HL-60 (cell line): ENCODE data around the gene FUT4.

Experiments
- DNase-seq, 2 experiments: peaks; one replicate each; pipeline ENCODE4 v3.0.0-alpha.2; 2010 to 2020; ENCODE audit warnings: low read depth in 1 of 2, low spot score in 1 of 2
- H3K27ac ChIP-seq: fragments of 250-450 bp; sonication (Bioruptor Pico); replicated peaks from 2 replicates; pipeline ENCODE4 v1.5.1; 2020; ENCODE audit warnings: mild to moderate bottlenecking, moderate library complexity
- H3K27me3 ChIP-seq: fragments of 250-450 bp; sonication (Bioruptor Pico); 2 replicates; pipeline ENCODE4 v1.5.1; 2021; ENCODE audit warnings: mild to moderate bottlenecking, moderate library complexity; ENCODE audit not compliant: insufficient read depth, poor library complexity, severe bottlenecking
- H3K4me3 ChIP-seq: replicated peaks from 2 replicates; pipeline ENCODE4 v1.5.1; 2011; ENCODE audit warnings: mild to moderate bottlenecking, control low read depth, low read length; ENCODE audit not compliant: insufficient read depth
- GABPA ChIP-seq: IDR thresholded peaks from 2 replicates; pipeline ENCODE4 v1.6.1; 2012; ENCODE audit warnings: low read depth
- POLR2AphosphoS5 ChIP-seq: IDR thresholded peaks from 2 replicates; pipeline ENCODE4 v1.6.1; 2012; ENCODE audit warnings: low read depth
- SPI1 ChIP-seq: IDR thresholded peaks from 2 replicates; pipeline ENCODE4 v1.6.1; 2012; ENCODE audit warnings: low read depth, mild to moderate bottlenecking, borderline replicate concordance
- TF ChIP-seq, protein P1 (sequence below): IDR thresholded peaks from 2 replicates; pipeline ENCODE4 v1.6.1; 2012; ENCODE audit warnings: low read depth; ENCODE audit not compliant: insufficient replicate concordance
- TF ChIP-seq, protein P2 (sequence below): IDR thresholded peaks from one replicate; pipeline ENCODE4 v1.5.1; 2011; ENCODE audit warnings: low read length, control low read depth, inconsistent platforms; ENCODE audit not compliant: insufficient read depth

The FUT4 gene

DNA sequence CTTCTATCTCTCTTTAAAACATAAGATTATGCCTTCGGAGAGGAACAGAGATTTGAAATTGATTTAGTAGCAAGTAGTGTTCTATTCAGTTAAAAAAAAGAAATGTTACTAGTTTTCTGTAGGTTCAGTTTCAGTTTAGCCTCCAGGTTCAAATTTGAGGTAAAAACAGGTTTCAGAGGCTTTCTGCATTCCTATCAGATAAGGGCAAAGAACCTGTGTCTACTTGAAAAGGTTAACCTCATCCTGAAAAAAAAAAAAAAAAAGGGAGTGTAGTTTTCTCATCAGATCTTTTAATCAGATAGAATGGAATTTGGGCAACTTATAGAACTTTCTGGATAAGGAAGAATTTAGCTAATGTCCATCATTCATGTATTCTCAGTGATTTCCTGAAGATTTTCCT lies 19.4 kb upstream of the FUT4 start:
- TF ChIP-seq POLR2AphosphoS5 (no peak), SPI1 (no peak), GABPA (no peak)
- TF ChIP-seq, protein P1, sequence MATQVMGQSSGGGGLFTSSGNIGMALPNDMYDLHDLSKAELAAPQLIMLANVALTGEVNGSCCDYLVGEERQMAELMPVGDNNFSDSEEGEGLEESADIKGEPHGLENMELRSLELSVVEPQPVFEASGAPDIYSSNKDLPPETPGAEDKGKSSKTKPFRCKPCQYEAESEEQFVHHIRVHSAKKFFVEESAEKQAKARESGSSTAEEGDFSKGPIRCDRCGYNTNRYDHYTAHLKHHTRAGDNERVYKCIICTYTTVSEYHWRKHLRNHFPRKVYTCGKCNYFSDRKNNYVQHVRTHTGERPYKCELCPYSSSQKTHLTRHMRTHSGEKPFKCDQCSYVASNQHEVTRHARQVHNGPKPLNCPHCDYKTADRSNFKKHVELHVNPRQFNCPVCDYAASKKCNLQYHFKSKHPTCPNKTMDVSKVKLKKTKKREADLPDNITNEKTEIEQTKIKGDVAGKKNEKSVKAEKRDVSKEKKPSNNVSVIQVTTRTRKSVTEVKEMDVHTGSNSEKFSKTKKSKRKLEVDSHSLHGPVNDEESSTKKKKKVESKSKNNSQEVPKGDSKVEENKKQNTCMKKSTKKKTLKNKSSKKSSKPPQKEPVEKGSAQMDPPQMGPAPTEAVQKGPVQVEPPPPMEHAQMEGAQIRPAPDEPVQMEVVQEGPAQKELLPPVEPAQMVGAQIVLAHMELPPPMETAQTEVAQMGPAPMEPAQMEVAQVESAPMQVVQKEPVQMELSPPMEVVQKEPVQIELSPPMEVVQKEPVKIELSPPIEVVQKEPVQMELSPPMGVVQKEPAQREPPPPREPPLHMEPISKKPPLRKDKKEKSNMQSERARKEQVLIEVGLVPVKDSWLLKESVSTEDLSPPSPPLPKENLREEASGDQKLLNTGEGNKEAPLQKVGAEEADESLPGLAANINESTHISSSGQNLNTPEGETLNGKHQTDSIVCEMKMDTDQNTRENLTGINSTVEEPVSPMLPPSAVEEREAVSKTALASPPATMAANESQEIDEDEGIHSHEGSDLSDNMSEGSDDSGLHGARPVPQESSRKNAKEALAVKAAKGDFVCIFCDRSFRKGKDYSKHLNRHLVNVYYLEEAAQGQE = no peak
- TF ChIP-seq, protein P2, sequence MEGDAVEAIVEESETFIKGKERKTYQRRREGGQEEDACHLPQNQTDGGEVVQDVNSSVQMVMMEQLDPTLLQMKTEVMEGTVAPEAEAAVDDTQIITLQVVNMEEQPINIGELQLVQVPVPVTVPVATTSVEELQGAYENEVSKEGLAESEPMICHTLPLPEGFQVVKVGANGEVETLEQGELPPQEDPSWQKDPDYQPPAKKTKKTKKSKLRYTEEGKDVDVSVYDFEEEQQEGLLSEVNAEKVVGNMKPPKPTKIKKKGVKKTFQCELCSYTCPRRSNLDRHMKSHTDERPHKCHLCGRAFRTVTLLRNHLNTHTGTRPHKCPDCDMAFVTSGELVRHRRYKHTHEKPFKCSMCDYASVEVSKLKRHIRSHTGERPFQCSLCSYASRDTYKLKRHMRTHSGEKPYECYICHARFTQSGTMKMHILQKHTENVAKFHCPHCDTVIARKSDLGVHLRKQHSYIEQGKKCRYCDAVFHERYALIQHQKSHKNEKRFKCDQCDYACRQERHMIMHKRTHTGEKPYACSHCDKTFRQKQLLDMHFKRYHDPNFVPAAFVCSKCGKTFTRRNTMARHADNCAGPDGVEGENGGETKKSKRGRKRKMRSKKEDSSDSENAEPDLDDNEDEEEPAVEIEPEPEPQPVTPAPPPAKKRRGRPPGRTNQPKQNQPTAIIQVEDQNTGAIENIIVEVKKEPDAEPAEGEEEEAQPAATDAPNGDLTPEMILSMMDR = no peak
- Histone ChIP-seq H3K4me3 (no peak overlapping the region), H3K27me3 (no peaks in the 10 kb centered on the region), H3K27ac (no peak overlapping the region)
- DNase-seq = no peak

DNA sequence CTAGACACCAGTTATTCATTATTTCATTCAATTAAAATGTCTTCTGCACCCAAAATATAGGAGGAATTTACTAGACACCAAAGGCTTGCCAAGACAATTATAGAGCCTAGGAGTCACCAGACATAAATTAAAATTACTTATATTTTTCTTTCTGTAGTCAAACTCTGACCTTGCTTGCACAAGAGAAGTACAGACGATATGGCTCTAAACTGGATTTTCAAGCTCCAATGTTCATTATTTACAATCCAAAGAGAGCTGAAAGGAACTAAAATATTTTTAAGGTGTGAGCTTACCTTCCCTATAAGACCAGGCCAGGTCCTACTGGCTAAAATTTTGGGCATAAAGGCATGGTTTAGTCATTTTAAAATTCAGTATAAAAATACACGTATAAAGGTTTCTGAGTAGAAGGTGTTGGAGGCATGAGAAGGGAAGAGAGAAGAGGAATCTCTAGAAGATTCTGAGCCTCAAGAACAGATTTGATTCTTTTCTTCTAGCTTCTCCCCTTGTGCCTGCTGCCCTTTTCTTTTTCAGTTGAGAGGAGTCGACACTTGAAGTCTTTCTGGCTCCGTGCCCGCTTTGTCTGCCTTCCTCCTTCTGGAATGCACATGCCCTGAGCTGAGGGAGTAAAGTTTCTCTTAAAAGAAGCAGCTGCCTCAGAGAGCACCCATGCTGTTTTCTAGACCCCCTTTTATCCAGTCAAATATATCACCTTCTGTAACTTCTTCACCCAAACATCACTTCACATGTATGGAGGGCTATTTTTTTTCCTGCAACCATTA lies 18.0 kb upstream of the FUT4 start:
- no peaks in the 10 kb centered on the region for H3K27me3 ChIP-seq
- peak overlapping the region; percentile 32 for H3K27ac ChIP-seq
- H3K4me3 ChIP-seq = no peak overlapping the region
- TF ChIP-seq, protein P1 = no peak
- TF ChIP-seq GABPA (no peak), POLR2AphosphoS5 (0 out of 2 replicates have a peak, but pooled peaks have one; percentile 20), SPI1 (peak; percentile 43; the same call in 1 of the 2 replicates)
- TF ChIP-seq, protein P2 = no peak
- DNase-seq = peak in 1 of 2 experiments; percentile 90

DNA sequence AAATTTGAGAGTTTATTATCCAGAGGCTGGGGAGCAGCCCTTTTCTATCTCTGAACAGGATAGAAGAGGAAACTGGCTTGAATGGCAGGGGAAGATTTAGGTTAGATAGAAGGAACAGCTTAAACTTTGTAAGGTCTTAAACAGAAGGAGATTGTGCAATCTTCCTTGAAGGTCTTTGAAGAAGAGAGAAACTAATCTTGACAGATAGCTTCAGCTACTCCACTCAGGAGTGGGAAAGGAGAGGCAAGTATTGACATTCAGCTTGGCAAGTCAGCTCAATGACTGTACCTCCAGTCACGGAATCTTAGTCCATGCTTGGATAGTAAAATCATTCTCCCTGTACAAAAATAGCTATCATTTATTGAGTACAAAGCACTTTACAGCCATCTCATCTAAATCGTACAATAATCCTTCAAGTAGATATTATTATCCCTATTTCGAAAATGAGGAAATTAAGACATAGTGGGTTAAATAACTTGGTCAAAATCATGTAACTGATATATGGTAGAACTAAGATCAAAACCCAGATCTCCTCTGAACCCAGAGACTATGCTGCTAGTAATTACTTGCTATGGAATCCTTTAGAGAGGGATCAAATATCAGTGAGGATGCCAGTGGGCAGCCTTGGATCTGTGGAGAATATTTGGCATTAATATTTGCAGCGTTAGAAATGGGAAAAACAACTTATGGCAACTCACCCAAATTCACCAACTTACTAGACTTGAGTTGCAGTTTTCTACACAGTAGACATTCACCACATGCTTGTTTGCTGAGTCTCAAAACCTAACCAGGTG lies 16.9 kb upstream of the FUT4 start:
- DNase-seq = peak in 1 of 2 experiments; percentile 42
- TF ChIP-seq, protein P2 = no peak
- TF ChIP-seq GABPA = no peak
- TF ChIP-seq, protein P1 = no peak
- TF ChIP-seq POLR2AphosphoS5 = no peak
- no peak for TF ChIP-seq SPI1
- H3K27ac ChIP-seq = peak overlapping the region; percentile 32
- no peaks in the 10 kb centered on the region for H3K27me3 ChIP-seq
- H3K4me3 ChIP-seq = no peak overlapping the region
